HL-60 (cell line): ENCODE data around the gene KLHL22.

Experiments
- DNase-seq, 2 experiments: peaks; one replicate each; pipeline ENCODE4 v3.0.0-alpha.2; 2010 to 2020; ENCODE audit warnings: low read depth in 1 of 2, low spot score in 1 of 2
- H3K27ac ChIP-seq: fragments of 250-450 bp; sonication (Bioruptor Pico); replicated peaks from 2 replicates; pipeline ENCODE4 v1.5.1; 2020; ENCODE audit warnings: mild to moderate bottlenecking, moderate library complexity
- H3K27me3 ChIP-seq: fragments of 250-450 bp; sonication (Bioruptor Pico); 2 replicates; pipeline ENCODE4 v1.5.1; 2021; ENCODE audit warnings: mild to moderate bottlenecking, moderate library complexity; ENCODE audit not compliant: insufficient read depth, poor library complexity, severe bottlenecking
- H3K4me3 ChIP-seq: replicated peaks from 2 replicates; pipeline ENCODE4 v1.5.1; 2011; ENCODE audit warnings: mild to moderate bottlenecking, control low read depth, low read length; ENCODE audit not compliant: insufficient read depth
- CTCF ChIP-seq: IDR thresholded peaks from one replicate; pipeline ENCODE4 v1.5.1; 2011; ENCODE audit warnings: low read length, control low read depth, inconsistent platforms; ENCODE audit not compliant: insufficient read depth
- GABPA ChIP-seq: IDR thresholded peaks from 2 replicates; pipeline ENCODE4 v1.6.1; 2012; ENCODE audit warnings: low read depth
- POLR2AphosphoS5 ChIP-seq: IDR thresholded peaks from 2 replicates; pipeline ENCODE4 v1.6.1; 2012; ENCODE audit warnings: low read depth
- SPI1 ChIP-seq: IDR thresholded peaks from 2 replicates; pipeline ENCODE4 v1.6.1; 2012; ENCODE audit warnings: low read depth, mild to moderate bottlenecking, borderline replicate concordance
- TF ChIP-seq, protein P1 (sequence below): IDR thresholded peaks from 2 replicates; pipeline ENCODE4 v1.6.1; 2012; ENCODE audit warnings: low read depth; ENCODE audit not compliant: insufficient replicate concordance

Gene KLHL22

GRCh38 chr22:20398420-20398819, 97.2 kb downstream of the KLHL22 start:
- Histone ChIP-seq H3K27ac (no peak overlapping the region), H3K4me3 (no peak overlapping the region), H3K27me3 (no peaks in the 10 kb centered on the region)

GRCh38 chr22:20397498-20397897, 98.1 kb downstream of the KLHL22 start:
- Histone ChIP-seq H3K27ac (no peak overlapping the region), H3K27me3 (no peaks in the 10 kb centered on the region), H3K4me3 (no peak overlapping the region)
- no peak for DNase-seq
- TF ChIP-seq SPI1 (no peak), POLR2AphosphoS5 (no peak), CTCF (no peak)
- TF ChIP-seq, protein P1, sequence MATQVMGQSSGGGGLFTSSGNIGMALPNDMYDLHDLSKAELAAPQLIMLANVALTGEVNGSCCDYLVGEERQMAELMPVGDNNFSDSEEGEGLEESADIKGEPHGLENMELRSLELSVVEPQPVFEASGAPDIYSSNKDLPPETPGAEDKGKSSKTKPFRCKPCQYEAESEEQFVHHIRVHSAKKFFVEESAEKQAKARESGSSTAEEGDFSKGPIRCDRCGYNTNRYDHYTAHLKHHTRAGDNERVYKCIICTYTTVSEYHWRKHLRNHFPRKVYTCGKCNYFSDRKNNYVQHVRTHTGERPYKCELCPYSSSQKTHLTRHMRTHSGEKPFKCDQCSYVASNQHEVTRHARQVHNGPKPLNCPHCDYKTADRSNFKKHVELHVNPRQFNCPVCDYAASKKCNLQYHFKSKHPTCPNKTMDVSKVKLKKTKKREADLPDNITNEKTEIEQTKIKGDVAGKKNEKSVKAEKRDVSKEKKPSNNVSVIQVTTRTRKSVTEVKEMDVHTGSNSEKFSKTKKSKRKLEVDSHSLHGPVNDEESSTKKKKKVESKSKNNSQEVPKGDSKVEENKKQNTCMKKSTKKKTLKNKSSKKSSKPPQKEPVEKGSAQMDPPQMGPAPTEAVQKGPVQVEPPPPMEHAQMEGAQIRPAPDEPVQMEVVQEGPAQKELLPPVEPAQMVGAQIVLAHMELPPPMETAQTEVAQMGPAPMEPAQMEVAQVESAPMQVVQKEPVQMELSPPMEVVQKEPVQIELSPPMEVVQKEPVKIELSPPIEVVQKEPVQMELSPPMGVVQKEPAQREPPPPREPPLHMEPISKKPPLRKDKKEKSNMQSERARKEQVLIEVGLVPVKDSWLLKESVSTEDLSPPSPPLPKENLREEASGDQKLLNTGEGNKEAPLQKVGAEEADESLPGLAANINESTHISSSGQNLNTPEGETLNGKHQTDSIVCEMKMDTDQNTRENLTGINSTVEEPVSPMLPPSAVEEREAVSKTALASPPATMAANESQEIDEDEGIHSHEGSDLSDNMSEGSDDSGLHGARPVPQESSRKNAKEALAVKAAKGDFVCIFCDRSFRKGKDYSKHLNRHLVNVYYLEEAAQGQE: no peak

More at GRCh38 chr22:20398420-20398819, 97.2 kb downstream of the KLHL22 start:
- DNase-seq: no peak
- TF ChIP-seq SPI1 (no peak), POLR2AphosphoS5 (no peak), GABPA (no peak), CTCF (no peak)
- TF ChIP-seq, protein P1: no peak

- TF ChIP-seq GABPA (no peak), SPI1 (no peak), CTCF (no peak), POLR2AphosphoS5 (no peak)
- Histone ChIP-seq H3K27ac (no peak overlapping the region), H3K4me3 (no peak overlapping the region), H3K27me3 (no peaks in the 10 kb centered on the region)
- no peak for DNase-seq
These were observed 99.0 kb downstream of the KLHL22 start for GRCh38 chr22:20396639-20397038.

GRCh38 chr22:20395907-20396287, 99.7 kb downstream of the KLHL22 start:
- H3K4me3 ChIP-seq: peak overlapping the region; percentile 70; the same call in 1 of the 2 replicates
- peak; percentile 89 for TF ChIP-seq SPI1
- no peak for TF ChIP-seq CTCF

More at GRCh38 chr22:20395907-20396287, 99.7 kb downstream of the KLHL22 start:
- DNase-seq: peak in 1 of 2 experiments; percentile 31
- Histone ChIP-seq H3K27me3 (no peaks in the 10 kb centered on the region), H3K27ac (peak overlapping the region; percentile 24; the same call in 1 of the 2 replicates)
